ENCODE measurements around the gene FARS2.

Gene FARS2

DNA sequence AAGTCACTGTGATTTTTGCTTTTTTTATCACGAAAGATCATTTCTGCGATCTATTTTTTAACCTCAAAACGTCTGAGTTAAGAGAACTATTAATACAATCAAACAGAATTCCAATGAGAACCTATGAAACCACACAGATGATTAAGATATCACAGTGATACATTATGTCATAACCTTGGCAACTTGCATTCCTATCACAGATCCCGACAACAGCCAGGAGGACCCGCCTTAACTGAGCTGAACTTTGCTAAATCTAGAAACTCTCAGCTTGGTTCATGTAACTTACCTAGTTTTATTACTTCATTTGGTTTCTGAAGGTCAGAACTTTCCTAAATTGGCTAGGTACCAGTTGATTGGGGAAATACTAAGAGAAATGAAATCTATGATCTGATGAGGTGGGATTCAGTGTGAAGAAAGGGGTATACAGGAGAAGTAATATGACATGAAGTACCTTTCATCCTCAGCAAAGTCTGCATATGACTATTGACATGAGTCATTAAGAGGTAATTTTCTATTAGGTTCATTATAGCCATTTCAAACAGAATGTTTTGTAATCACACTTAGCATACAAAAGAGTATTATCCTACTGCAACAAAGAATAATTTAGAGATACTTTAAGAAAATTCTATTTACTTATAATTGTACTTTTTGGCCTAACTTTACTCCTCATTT lies 11.7 kb upstream of the FARS2 start:
- DNase-seq: no peak

DNA sequence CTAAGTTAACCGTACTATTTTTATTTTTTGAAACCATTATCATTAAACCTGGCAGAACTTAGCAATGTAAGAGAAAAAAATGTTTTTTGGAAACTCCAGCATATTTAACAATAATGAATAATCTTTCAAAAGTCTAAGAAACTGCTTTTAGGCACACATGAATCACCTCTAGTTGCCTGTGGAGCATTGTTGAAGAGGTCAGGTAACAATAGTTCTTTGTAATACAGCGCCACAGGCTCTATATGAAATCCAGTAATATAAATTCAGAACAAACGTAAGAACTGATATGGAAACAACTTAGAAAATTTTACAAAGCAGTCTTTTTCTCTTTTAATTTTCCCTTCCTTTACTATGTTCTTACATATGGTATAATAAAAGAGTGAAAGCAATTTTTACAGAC lies 10.9 kb upstream of the FARS2 start:
- no peak for DNase-seq

DNA sequence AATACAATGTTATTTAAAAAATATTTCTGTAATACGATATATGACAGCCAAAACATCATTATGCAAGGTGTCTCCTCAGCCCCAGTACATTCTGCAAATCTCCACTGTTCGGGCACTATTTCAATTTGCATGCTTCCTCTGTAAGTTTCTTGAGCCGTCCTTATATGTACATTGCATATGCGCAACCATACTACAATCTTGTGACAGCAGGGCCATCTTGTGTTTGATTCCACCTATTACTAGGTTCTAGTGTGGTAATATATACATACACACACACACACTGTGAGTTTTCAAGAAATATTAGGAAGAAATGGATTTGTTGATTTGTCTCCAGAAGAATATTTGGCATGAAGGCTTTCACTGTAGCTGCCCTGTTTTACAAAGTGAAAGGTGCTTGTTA lies 10.4 kb upstream of the FARS2 start:
- DNase-seq: no peak

DNA sequence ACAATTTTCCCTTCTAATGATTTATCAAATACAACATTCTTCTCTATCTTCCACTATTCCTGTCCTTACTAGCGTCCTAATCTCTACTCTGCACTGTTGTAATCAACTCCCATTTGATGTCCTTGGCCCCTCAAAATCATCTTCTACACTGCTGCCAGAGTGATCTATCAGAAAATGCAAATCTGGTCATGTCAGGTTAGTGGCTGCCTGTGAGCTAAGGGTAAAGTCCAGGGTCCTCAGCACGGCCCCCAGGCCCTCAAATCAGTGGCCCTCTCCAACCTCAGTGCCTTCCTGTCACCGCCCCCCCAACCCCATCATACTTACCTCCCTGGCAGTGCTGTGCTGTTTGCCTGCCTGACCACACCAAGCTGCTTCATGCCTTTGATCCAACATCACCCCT lies 4.4 kb upstream of the FARS2 start:
- DNase-seq: no peak

DNA sequence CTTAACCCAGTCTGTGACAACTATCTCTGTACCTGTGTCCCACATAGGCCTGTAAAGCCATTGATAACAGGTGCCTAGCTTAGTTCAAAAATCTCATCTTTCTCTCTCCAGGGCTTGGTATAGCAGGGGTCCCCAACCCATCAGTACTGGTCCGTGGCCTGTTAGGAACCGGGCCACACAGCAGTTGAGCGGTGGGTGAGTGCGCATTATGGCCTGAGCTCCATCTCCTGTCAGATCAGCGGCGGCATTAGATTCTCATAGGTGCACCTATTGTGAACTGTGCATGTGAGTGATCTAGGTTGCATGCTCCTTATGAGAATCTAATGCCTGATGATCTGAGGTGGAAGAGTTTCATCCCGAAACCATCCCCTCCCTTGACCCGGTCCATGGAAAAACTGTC lies 3.9 kb upstream of the FARS2 start:
- no peak for DNase-seq

DNA sequence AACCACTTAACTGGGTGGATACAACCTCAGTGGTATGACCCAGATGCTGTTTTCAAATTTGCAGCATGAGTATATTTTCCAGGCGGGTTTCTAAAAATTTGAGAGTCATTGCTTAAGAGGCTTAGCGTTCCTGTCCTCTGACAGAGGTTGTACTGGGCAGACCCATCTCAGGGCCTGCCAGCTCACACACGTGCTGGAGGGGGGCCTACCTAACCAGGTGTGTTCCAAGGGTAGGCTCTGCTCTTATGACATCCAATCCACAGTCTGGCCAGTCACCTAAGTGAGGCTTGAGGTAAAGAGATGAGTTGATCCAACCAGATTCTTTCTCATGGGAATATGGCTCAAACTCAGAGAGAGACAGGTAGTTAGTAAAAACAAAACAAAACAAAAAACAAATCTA lies 1.9 kb upstream of the FARS2 start:
- DNase-seq: no peak

DNA sequence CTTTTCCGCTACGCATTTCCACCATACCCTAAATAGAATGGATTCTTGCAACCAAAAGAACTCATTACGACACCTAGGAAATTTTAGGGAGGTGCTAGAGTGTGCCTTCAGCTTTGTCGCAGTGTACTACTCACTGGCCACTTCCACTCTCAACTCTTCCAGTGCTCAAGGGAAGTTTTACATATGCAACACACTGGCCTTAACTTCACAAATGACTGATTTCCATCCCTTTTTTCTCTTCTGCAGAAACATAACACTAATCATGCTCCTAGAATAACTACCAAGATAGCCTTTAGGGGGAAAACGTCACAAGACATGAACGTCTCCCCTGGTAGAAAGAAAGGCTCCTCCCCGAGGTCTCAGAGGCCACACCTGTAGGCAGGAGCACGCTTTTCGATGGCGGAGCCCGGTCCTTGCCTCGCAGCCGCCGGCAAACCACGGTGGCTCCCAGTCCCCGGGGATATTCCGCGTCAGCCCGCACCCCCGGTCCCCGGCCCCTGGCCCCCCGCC lies 1.1 kb upstream of the FARS2 start:
- peak; percentile 78 for DNase-seq

DNA sequence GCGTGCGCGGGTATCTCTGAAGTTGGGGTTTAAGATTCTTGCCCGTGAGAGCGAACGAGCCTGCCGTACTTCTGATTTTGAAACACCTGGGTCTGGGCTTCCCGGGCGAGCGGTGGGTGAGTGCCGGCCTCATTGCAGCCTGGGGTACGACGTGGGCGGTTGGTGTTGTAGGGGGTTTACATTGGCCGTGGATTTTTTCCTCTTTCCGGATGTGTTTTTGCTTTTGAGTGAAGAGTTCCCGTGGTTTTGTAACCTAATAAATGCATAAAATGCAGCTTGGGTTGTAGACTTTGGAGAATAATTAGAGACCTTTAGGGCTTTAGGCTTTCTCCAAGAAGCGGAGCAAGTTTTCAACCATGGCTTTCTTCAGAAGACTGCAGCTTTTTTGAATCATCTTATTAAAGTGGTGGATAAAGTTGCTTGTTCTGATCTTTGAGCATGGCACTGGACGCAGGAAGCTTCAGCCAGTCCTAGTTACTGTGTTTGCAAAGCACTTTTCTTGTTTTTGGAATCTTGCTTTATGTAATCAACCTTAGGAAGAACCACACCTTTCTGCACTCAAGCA lies 314 bp downstream of the FARS2 start:
- DNase-seq: no peak

DNA sequence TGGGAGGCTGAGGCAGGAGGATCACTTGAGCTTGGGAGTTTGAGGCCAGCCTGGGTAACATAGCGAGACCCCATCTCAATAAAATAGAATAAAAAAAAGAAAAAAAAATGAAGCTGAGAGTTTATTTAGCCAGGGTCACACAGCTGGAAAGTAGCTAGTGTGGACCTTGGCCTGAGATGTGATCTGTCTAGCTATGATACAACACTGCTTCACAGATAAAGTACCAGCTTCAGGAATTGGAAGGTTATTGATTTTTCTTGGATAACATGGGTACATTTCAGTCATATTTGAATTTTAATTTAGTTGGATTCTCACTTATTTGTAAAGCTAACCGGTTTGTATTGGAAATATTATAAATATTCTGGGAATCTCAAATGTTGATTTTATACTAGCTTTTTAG lies 5.1 kb downstream of the FARS2 start:
- DNase-seq: no peak

DNA sequence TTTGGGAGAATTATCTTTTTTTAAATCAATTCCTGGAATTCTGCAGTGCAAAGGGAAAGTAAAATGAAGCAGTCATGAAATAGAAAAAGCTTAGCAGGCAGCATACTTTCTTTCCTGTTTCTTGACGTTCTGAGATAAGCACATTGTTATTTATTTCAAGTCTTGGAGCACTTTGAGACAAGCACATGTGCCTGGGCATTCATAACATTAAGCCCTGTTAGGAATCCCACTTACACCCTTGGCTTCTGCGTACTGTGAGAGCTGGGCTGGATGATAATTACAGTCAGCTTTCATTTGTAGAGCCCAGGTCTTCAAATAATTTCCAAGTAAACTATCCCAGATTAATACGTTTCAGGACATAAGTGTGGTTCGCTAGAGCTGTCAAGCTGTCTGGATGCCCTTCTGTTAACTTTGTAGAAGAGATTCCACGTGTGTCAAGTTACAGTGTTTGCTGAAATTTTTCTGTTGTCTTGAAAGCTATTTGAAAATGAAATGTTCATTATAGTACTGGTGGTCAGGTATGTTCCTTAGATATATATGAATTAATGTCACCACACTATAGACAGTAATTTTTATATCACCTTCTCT lies 8.9 kb downstream of the FARS2 start:
- DNase-seq: no peak

DNA sequence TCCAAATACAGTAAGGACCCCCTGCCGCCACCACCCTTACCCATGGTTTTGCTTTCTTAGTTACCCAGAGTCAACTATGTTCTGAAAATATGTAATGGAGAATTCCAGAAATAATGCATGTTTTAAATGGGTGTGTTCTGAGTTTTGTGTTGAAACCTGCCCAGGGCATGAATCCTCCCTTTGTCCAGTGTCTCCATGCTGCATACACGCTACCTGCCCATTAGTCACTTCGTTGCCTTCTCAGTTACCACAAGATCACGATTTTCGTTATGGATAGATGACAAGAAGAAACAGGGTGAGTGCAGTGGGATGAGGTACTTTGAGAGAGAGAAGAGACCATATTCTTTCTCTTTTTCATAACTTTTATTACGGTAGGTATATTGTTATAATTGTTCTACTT lies 10.6 kb downstream of the FARS2 start:
- no peak for DNase-seq

DNA sequence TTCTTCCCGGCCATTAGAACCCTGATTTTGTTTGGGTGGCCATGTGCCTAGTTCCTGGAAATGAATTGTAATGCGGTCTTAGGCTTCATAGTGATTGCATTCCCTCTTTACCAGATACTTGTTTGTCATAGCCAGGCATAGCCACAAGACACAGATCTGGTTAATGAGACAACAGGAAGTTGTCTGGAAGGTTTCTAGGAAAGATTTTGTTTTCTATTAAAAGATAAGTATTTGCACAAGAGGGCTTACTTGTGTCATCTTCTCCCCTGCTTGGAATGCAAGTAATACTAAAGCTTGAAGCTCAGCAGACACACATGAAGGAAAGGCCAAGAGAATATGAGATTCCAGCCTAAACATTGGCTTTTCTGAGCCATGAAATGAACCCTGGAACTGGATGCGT lies 12.9 kb downstream of the FARS2 start:
- DNase-seq: peak in 1 of 2 donors; percentile 21

DNA sequence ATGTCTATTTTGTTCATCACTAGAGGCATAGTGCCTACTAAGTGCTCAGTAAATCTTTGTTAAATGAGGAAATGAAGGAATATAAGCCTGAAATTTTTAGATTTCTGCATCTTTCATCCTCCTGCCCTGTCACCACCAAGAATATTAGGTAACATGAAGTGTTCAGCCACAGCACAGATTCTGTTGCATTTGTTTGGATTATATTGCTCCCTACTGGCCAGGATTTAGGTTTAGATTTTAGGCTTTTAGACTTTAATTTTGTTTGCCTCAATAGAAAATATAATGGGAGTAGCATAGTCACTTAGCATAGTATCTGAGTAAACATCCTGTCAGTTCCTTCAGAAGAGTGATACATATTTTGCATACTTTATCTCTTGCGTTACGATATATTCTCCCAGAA lies 14.2 kb downstream of the FARS2 start:
- no peak for DNase-seq

DNA sequence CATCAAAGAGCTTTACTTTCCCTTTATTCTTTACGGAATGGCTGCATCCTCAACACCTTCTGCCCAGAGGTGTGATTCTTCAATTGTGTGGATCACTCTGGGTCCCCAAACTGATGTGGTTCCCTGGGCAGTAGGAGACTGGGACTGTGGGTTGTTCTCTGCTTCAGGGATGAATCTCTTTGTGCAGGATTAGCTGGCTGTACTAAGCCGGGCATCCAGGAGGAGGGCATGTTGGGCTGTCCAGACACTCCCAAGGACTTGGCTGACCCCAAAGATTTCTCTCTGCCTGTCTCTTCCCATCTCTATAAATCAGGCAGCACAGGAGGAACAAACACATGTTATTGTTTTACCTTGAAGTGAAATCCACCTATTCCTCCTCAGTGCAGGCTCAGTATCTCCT lies 15.3 kb downstream of the FARS2 start:
- DNase-seq: no peak

DNA sequence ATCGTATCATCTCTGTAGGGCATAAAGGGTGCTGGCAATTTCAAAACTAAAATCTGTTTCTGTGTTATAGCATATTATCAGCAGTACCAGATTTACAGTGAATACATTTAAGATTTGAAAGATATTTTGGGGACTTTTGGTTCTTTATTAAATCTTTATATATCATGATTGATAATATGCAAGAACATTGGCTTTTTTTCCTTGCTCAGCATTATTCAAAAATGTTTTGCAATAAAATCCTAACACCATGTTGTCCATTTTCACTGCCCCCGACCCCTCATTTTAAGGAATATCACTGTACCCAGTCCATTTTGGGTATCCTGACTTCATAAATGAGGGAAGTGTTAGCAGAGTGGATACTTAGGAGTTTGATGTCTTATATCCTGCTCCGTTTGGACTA lies 16.3 kb downstream of the FARS2 start:
- DNase-seq: no peak

DNA sequence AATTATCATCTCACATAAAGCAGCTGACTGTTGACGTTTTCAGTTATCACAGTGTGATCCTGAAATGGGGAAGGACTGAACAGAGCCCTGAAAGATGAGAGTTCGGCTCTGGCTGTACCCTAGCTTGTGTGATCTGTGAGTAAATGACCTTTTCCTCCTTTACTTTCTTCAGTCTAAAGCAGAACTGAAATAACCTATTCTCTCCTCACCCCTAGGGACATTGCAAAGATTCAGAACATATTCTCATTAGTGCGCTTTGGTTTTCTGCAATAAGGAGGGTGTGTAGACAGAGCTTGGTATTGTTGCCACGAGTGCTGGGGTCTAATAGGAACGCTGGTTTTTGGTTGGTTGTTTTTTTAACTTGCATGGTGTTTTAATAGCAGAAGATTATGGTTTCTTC lies 16.7 kb downstream of the FARS2 start:
- no peak for DNase-seq

DNA sequence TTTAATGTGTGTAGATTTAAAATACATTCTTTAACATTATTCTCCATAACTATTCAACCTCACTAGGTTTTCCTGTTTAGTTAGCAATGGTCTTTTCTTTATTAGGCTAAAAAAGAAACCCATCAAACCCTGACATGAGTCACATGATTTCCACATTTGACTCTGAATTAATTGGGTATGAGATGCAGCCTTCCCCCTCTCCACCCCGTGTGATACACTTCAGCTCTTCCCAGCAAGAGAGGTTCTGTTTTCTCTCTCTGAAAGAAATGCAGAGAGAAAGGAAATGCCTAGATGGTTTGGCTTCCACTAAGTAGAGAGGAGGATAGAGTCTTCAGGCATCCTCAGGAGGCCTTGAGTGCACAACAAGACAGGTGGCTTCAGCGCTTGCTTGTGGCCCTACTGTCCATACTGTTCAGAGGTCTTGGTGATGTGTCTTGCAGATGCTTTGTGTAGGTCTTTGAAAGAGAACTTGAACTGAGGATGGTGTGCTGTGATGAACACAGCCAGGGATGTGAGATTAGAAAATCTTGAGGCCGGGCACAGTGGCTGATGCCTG lies 17.3 kb downstream of the FARS2 start:
- DNase-seq: no peak

DNA sequence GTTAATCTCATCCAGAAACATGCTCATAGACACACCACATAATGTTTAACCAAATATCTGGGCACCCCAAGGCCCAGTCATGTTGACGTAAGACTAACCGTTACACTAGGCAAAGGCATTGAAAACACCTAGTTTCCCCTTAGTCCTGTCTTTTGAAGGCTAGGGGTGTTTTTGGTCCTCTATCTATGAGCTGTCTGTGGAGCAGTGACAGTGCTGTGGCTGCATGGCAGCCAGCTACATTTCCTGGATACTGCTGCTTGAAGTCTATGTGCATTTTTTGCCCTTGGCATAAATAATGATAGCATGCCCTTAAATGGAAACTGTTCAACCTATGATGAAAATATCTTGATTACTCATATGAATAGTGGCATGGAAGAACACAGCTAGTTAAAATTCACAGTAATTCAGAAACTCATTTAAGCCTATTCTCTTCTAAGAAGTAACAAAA lies 18.6 kb downstream of the FARS2 start:
- DNase-seq: peak in 1 of 2 donors; percentile 24

DNA sequence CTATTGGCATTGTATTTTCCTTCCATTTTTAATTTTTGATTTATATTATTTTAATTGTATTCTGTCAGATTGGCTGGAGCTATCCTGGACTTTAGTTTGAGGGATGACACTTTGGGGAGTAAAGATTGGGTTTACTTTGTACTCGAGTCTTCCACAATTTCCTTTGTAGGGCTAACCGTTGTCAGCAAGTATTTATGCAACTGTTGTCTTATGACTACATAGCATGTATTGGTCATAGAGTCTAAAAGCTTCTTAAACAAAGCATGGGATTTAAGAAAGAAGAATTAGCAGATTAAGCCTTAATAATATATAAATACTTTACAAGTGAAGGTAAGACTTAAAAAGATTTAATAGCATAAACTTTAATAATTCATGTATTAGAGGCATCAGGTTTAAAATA lies 19.6 kb downstream of the FARS2 start:
- DNase-seq: no peak

DNA sequence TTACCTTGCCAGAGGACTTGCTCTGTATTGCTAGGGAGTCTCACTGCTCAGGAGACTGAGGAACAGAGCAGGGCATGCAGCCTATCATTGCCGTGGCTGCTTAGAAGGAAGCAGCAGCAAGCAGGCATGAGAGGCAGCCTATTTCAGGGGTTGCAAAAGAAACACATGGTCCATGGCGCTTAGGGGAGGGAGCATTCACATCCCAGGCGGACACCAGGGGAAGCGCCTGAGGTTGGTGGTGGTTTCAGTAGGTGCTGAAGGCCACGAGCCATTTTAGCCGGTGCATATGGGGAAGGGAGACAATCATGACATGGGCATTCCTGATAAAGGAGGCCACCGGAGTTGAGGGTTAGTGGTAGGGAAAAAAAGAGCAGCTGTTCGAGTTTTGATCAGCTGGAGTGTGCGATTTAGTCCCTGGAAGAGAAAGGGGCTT lies 20.9 kb downstream of the FARS2 start:
- DNase-seq: no peak

DNA sequence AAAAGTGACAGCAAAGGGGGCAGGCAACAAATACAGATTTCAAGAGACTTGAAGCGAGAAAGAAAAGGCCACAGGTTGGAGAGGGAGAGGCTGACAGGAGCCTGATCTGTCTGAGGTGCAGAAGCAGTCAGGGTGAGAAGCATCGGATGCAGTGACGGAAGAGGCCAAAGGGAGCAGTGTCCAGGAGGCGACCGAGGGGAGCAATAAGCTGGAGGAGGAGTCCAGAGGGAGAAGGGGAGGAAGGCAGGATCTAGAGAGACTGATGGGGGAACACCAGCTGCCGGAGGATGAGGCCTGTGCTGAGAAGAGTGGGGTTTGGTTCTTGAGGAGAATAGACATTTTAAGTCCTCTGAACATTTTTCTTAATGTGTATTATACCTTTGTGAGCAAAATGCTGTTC lies 23.8 kb downstream of the FARS2 start:
- no peak for DNase-seq

DNA sequence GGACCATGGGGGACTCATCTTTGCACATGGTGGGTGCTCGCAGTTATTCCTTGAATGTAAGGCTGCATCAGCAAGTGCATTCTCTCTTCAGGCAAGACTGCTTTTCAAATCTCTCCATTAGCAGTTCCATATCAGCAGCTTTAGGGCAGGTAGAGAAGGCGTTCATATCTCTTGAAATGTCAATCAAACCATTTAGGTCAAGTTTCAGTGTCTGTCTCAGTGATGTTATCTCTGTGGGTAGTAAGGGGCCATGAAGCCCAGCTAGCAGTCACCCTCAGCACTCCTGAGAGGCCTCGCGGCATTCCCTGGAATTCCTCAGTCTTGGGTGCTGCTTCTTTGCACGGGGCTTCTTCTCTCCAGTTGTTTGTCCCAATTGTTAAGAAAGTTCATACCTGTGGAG lies 24.2 kb downstream of the FARS2 start:
- no peak for DNase-seq

DNA sequence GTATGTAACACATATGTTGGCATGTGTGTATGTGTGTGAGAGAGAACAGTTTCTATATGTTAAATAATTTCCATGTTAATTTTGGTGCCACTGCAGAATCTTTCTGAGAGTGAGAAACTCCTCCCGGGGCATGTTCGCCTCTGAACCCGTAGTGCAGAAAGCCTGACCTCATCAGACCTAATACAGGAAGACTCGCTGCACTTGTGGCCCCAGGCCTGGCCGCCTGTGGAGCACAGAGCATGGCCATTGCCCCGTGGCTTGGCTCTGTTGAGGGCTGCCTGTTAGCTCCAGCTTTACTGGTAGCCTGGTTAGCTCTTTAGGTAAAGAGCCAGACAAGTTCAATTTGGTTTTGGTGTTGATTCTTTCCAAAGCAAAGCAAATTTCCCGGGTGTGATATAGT lies 25.5 kb downstream of the FARS2 start:
- no peak for DNase-seq
